ENCODE data around the gene CALM1.

Gene CALM1

GRCh38 chr14:90454041-90455000, 57.5 kb downstream of the CALM1 start:
- DNase-seq (ENCODE audit: insufficient read length, low spot score) (no peak), FAIRE-seq (no peak)
- TF ChIP-seq, protein P1, sequence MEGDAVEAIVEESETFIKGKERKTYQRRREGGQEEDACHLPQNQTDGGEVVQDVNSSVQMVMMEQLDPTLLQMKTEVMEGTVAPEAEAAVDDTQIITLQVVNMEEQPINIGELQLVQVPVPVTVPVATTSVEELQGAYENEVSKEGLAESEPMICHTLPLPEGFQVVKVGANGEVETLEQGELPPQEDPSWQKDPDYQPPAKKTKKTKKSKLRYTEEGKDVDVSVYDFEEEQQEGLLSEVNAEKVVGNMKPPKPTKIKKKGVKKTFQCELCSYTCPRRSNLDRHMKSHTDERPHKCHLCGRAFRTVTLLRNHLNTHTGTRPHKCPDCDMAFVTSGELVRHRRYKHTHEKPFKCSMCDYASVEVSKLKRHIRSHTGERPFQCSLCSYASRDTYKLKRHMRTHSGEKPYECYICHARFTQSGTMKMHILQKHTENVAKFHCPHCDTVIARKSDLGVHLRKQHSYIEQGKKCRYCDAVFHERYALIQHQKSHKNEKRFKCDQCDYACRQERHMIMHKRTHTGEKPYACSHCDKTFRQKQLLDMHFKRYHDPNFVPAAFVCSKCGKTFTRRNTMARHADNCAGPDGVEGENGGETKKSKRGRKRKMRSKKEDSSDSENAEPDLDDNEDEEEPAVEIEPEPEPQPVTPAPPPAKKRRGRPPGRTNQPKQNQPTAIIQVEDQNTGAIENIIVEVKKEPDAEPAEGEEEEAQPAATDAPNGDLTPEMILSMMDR (IDR thresholded peaks at IDR 0.05; ENCODE audit: insufficient read depth, missing control alignments): no peak

GRCh38 chr14:90455100-90455571, 58.3 kb downstream of the CALM1 start:
- FAIRE-seq (no peak), DNase-seq (ENCODE audit: insufficient read length, low spot score) (no peak)
- TF ChIP-seq, protein P1 (IDR thresholded peaks at IDR 0.05; ENCODE audit: insufficient read depth, missing control alignments): no peak

DNA sequence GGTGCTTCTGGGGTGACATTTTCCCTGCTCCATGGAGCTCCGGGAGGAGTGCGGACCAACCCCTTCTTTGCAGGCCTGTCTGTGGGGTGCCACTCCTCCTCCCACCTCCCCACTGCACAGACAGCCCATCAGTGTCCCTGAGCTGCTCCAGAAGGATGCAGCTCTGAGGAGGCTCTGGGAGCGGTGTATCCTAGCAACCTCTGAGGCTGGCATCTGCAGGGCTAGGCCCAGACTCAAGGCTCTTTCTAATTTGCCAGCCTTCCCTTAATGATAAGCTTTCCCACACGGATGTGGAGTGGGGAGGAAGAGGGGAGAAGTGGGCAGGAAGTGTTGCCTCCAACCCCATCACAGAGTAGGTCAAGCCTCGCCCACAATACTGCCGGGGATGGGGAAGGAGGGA, 59.7 kb downstream of the CALM1 start:
- FAIRE-seq (no peak), DNase-seq (ENCODE audit: insufficient read length, low spot score) (no peak)
- TF ChIP-seq, protein P1 (IDR thresholded peaks at IDR 0.05; ENCODE audit: insufficient read depth, missing control alignments): no peak

- no peak for DNase-seq (ENCODE audit: insufficient read length, low spot score)
- TF ChIP-seq, protein P1 (IDR thresholded peaks at IDR 0.05; ENCODE audit: insufficient read depth, missing control alignments): no peak
- FAIRE-seq: no peak
Observed at GRCh38 chr14:90457186-90457585, 60.4 kb downstream of the CALM1 start.

All from D721Med (cell line).